HG02642 (cell line): ENCODE data around the gene GNA14.
"Not testable (repeated sequence)": the region's sequence is repeated elsewhere in the genome, so short reads cannot be mapped to it uniquely, and the experiment has no call there.

ENCODE experiments used
- ATAC-seq: cut with Tn5 transposase; IDR thresholded peaks from one replicate; pipeline ENCODE4 v1.9.1; 2021; ENCODE audit warnings: mild to moderate bottlenecking; ENCODE audit not compliant: unreplicated experiment, poor library complexity

Gene GNA14

DNA sequence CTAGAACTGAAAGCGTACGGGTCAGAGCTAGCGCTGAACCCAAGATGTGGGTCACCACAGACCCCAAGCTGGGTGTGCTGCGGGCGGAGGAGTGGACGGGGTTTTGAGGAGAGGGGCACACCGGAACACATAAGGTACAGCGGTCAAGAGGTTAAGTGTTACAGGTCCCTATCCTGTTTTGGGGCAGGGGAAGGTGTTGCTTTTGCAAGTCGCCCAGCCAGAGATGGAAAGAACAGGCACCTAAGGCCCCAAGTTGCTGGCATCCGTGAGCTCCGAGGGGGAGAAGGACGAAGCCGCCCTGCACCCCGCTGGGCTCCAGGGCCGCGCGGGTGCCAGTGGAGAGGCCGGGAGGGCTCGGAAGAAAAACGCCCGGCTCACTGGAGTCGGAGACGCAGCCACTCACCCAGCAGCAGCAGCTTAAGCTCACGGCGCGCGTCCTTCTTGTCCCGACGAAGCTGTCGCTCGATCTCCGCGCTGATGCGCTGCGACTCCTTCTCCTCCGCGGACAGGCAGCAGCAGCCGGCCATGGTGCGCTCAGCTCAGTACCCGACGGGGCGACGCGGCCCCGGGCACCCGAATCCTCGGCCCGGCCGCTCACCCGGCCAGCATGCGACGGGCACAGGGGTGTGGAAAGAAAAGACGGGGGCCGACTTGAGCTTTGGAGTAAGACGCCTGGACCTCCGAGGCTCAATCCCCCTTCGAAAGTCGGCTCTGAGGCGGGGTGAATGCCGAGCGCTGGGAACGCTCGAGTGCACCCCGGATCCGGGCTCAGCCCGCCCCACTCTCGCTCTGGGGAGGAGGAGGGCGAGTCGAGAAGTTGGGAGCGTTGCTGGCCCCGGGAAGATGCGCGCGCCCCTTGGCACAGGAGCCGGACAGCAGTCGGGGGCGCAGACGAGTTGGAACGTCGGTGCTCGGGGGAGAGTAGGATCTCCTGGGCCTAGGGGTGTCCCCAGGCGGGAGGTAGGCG is 572 bp downstream of the GNA14 start:
- no peak for ATAC-seq

DNA sequence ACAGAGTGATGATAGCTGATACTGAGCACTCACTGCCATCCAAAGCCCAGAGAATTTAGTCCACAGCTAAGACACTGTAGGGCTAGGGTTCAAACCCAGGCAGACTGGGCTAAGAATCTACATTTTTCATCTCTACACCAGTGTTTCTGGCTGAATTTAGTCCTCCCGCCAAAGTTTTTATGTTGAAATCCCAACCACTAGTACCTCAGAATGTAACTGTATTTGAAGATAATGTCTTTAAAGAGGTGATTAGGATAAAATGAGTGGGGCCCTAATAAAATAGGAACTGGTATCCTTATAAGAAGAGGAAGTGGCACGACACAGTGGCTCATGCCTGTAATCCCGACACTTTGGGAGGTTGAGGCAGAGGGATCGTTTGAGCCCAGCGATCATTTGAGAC is 4.3 kb downstream of the GNA14 start:
- ATAC-seq: no peak

DNA sequence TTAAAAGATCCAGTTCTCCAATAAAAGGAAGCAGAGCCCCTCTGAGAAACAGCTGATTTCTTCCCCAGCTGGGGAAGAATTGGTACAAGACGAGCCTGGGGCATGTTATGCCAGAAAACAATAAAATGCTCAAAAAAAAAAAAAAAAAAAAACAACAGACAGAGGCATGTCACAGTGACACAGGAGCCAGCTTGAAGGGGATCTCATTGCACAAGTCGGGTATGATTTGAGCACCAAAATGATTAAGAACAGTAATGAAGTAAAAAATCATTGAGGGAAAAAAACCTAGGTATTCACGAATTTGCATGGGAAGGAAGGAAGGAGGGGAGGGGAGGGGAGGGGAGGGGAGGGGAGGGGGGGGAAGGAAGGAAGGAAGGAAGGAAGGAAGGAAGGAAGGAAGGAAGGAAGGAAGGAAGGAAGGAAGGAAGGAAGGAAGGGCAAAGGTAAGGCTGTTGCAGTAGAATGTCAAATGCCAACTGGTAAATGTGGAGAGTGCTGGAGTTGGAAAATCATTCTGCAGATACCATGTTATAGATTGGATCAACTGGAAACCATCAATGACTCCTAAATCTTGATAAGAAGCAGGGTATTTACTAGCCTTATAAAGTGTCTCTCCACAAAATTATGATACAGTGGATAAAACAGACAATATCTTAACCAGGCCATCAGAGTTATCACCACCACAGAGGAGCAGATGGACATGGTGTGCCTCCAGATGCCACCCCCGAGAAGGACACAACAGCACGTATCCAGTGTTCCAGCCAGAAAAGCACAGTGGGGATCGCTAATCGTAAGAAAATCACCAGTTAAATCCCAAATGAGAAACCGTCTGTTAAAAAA is 7.2 kb downstream of the GNA14 start:
- no peak for ATAC-seq

DNA sequence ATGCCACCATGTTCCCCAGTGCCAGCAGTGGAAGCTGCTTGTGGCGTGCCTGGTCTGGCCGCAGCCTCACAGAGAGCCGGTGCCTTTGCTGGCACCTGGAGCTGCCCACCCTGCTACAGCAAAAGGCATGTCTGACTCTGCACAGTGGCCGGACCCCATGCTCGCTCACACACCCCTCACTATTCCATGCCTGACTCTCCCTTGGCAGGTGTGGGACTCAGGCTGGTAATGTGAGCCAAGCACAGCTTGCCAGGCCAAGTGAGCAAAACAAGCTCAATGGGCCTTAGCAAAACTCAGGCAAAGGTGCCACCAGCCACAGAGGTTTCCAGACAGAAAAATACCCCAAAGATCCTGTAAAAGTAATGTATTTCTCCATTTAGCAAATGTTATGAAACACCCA is 15.5 kb downstream of the GNA14 start:
- ATAC-seq: no peak

DNA sequence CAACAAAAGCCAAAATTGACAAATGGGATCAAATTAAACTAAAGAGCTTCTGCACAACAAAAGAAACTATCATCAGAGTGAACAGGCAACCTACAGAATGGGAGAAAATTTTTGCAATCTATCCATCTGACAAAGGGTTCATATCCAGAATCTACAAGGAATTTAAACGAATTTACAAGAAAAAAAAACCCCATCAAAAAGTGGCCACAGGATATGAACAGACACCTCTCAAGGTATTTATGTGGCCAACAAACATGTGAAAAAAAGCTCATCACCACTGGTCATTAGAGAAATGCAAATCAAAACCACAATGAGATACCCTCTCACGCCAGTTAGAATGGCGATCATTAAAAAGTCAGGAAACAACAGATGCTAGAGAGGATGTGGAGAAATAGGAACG is 19.3 kb downstream of the GNA14 start:
- ATAC-seq: not testable (repeated sequence)

DNA sequence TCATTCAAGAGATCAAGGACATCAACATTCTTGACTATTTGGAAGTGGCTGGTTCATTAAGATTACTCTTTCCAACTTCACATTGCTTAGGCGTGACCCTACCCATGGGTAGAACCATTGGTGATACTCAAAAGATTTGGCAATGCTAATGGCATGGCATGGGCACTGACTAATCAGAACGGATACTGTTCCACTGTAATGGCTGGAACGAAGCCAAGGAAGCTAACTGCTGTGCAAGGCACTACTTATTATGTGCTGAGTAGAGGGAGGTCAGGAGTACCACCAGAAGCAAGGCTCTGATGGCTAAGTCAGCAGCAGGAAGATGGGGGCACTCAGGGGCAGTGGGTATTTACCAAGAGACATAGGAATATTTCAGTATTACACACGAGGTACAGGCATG is 31.9 kb downstream of the GNA14 start:
- no peak for ATAC-seq

DNA sequence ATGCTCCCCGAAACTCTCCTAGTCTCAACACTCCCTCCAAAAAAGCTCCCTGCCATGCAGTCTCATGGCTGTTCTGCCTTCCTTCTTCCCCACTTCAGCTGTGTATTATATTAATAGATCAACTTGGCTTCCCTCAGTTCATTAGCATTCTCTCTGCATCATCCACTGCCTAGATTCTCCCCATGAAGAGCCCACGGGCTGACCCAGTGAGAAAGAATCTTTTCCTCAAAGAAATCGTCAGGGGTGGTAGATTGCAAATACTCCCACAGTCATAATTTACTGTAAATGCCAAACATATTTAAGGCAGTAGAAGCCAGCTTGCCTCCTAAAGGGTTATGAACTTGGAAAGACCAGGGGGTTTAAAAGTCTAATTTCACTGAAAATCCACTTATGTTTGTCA is 33.5 kb downstream of the GNA14 start:
- ATAC-seq: no peak

DNA sequence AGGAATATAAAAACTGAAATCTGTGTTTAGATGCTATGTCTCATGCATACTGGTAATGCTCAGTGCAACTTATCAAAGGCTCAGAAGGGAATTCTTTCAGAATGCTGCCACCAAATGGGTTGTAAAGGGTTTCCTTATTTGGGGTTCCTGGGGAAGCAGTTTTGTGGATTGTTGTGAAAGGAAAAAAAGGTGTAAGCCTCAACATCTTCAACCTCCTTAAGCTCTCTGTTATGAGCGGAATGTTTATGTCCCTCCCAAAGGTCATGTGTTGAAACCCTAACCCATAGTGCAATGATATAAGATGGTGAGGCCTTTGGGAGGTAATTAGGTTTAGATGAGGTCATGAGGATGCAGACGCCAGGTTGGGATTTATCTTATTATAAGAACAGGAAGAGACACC is 41.6 kb downstream of the GNA14 start:
- ATAC-seq: no peak

DNA sequence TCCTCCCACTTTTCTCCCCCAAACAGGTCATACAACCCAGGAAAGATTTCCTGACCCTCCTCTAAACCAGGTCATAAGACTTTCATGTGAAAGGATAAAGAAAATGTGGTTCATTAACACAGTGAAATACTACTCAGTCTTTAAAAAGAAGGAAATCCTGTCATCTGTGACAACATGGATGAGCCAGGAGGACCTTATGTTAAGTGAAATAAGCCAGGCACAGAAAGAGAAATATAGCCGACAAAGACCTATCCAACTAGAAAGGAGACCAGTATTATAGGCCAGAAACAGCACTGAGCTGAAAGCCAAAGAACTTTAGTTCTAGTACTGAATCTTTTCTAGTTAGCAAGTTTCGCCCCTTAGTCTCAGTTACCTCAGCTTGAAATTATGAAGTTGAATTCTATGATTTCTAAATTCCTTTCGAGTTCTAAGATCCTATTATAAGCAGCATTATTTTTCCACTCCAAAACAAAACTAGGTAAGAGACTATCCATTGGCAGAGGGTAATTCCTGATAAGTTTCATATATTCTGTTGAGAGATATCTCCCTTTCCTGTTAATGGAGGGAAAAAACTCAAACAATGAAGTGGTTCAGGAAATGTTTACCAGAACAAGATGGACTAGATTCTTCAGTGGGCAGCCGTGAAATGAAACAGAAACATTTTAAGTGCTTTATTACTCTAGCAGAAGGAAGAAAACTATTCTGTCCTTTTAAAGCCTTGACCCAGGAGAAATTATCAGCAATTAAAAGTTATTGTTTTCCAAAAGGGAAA is 42.5 kb downstream of the GNA14 start:
- no peak for ATAC-seq

DNA sequence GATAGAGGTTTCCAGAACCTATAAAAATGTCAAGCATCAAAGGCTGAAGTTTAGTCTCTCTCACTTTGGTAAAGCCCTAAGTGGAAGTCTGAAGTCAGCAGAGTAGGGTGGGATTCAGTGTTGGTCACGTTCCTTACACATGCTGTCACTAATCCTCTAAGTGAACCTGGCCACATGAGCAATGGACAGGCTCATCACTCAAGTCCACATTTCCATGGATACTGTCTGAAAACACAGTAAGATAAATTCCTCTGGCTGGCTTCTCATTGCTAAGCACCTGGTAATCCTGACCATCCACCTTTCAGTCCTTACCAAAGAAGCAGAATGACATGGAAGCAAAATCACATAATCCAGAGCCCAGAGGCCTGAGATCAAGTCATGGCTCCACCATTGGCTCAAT is 43.8 kb downstream of the GNA14 start:
- no peak for ATAC-seq

DNA sequence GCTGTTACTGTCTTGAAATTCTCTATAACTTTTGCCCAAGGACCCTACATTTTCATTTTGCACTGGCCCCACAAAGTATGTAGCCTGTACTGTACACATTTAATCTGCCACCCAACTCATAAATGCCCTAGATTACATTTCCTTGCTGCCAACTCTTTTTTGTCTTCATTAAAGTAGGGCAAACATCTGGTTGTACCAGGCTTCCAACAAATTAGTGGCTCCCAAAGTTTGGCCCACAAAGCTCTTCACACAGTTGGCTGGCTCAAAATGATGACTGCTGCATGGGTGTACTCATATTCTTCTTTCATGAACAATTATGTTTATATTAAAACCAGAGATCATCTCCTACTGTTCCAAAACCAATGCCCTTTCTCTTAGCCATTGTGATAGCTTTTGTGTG is 45.3 kb downstream of the GNA14 start:
- no peak for ATAC-seq

DNA sequence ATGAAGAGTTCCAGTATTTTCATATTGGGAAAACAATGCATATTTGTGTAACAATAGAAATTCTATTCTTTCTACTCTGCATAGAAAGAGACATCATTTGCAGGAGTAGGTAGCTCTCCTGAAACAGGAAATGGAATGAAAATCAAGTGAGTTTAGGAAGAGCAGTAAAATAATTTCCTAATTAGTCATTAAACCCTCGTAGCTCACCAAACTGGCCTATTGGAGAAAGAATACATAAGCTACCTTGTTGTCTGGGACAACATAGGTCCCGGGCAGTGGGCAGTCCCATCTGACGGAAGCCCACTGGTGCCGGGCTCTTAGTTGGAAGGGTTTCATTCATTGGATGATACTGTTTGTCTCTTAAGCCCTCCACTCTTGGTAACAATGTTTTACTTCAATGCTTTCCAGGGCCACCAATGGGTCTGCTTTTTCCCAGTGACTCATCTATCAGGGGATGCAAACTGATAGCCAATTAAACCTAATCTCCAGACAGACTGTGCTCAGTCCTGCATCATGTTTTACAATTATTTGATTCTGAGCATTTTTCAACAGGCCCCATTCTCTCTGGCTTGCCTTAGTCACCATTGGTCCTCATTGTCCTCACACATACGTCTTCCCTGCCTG is 46.5 kb downstream of the GNA14 start:
- ATAC-seq: no peak

DNA sequence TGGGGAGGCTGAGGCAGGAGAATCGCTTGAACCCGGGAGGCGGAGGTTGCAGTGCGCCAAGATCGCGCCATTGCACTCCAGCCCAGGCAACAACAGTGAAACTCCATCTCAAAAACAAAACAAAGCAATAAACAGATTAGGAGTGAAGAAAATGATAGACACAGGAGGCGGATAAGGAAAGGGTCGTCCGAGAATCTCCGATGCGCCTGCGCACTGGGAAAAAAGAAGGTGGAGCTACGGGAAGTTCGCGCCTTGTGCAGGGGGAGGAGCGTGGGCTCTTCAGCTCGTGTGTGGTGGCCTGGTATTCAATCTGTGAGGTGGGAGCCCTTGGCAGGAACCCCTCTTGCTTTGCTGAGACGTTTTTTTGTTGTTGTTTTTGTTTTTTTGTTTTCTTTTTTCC is 47.3 kb downstream of the GNA14 start:
- ATAC-seq: no peak

DNA sequence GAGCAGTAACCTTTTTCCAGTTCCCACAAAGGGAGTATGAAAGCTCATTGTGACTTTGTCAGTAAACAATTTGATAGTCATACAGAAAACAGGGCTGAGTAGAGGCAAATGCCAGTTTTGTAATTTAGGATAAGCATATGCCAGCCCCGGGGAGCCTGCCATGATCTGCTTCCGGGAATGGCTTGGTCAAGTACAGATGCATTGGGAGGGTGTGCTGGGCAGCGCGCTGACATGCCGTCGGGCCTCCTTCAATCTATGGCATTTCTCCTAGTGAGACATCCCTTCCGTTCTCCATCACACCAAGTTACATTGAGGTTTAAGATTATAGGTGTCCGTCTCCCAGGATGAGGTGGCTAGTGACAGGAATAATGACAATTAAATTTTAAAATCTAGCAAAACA is 48.6 kb downstream of the GNA14 start:
- no peak for ATAC-seq

DNA sequence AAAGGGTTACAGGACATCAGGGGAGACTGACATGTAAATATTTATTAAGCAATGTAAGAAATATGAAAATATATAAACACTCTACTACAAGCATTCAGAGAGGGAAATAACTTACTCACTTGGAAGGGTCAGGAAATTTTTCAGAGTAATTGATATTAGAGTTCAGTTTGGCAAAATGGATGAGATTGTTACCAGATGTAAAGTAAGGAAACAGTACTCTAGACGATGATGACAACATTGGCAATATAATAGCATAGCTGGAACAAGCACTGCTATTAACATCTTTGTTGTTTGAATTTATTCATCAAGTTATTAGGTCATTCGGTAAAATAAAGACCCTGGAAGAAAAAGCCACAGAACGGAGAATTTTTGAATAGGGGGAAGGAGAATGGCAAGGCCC is 49.1 kb downstream of the GNA14 start:
- no peak for ATAC-seq

DNA sequence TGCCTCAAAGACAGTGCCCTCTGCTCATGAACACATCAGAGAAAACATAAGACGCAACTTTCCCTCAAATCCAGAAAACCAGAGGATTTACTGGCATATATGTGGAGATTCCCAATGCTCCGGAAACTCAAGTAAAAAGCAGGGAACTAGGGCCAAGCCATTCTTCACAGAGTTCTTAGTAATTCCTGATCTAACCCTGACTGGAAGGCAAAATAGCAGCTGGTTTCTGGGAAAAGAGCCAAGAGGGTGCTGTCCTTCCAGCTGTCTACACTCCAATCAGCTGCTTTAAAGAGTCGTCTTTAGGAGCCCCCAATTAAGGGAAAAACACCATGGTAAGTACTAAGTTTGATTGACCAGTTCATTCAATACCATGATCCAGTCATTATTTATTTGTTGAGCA is 49.6 kb downstream of the GNA14 start:
- no peak for ATAC-seq

DNA sequence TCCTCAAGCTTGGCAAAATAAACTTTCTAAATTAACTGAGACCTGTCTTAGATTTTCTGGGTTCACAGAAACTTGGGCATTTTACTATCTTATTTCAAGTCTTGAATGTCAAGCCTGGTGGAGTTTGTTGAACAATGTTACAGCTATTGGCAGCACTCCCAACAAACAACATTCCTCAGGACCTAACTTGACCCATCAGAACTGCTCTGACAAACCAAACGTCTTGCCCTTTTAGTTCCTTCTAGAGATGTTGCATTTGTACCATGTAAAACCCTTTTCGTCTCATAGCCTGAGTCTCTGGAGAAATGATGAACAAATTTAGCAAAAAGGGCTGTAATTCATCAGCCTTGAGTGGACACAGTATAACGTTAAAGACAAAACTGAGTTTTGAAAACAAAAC is 51.1 kb downstream of the GNA14 start:
- ATAC-seq: no peak

DNA sequence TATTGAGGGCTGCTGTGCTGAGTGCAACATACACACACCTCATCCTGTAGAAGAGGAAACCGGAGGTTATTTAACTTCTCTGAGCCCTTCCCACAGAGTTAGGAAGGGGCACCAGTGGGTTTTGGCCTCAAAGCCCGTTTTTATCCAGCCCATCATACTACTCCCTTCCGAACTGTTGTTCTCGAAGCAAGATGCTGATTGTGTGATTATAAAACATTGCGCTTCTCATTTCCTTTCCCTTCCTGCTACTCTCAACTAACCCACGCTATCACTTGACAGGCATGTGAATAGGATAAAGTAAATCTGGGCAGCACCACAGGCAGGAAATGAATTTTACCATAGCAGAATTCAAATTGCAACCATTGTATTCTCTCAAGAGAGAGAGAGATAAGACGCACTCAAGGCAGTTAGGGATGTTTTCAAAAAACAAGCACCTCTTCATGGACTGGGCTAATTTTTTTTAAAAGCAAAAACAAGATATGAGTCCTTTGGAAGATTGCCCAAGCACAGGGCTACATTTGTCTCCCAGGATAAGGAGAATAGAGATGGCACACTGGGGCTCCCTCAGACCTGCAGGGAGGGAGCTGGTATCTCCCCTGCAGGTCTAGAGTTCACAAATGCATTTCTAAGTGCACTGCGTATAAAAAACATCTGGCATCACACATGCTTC is 52.6 kb downstream of the GNA14 start:
- no peak for ATAC-seq

DNA sequence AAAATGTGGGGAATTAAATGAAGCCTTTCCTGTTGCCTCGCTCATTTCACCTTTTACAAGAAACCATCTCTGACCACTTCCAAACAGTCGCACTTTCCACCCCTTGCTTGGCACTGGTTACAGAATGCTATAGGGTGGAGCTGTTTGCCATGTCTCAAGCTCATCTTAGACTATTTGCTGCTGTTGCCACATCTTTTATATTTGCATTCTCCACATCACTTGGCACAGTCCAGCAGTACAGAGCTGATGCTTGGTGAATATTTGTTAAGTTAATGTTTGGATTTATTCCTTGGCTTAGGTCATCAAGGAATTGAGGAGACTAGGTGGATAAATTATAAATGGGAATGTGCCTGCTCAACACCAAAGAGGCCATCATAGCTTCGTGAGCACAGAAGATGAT is 53.2 kb downstream of the GNA14 start:
- ATAC-seq: no peak

DNA sequence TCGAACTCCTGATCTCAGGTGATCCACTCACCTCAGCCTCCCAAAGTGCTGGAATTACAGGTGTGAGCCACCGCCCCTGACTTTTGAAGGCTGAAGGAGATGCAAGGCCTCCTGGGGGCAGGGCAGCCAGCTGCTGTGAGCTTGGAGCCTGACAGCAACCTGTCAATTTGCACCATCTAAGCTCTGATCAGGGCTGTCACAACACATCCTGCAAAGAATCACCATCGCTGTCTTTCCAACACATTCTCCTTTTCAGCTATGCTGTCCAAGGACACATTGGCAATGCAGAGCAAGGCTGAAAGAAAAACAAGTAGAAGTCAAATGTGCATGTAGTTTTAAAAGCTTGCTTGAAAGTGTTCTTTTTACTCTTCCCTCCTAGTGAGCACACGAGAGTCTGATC is 54.6 kb downstream of the GNA14 start:
- no peak for ATAC-seq
